Measurements from ENCODE around the gene SUGP2.

DNA sequence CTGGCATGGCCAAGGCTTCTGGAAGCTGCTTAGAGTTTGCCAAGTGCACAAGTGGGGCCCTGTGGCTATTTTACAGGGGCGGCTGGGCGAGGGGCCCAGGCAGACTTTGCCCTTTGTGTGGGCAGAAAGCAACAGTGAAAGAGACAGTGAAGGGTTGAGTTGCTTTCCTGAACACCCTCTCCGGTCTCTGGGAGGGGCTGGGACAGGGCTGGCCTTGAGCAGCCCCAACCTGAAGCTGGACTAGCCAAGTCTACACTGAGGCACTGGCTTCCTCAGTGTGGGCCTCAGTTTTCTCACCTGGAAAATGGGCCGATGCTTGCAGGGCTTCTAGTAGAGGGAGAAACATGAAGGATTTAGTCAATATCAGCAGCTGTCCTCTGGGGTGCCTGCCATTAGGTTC, 89.9 kb downstream of the SUGP2 start:
- TF ChIP-seq, protein P1, sequence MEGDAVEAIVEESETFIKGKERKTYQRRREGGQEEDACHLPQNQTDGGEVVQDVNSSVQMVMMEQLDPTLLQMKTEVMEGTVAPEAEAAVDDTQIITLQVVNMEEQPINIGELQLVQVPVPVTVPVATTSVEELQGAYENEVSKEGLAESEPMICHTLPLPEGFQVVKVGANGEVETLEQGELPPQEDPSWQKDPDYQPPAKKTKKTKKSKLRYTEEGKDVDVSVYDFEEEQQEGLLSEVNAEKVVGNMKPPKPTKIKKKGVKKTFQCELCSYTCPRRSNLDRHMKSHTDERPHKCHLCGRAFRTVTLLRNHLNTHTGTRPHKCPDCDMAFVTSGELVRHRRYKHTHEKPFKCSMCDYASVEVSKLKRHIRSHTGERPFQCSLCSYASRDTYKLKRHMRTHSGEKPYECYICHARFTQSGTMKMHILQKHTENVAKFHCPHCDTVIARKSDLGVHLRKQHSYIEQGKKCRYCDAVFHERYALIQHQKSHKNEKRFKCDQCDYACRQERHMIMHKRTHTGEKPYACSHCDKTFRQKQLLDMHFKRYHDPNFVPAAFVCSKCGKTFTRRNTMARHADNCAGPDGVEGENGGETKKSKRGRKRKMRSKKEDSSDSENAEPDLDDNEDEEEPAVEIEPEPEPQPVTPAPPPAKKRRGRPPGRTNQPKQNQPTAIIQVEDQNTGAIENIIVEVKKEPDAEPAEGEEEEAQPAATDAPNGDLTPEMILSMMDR (IDR thresholded peaks at IDR 0.05), result no peak
- TF ChIP-seq EP300 (IDR thresholded peaks at IDR 0.05), result no peak
- TF ChIP-seq POLR2A (IDR thresholded peaks at IDR 0.05), result no peak
